HUDEP-2 (cell line): ENCODE results near the gene USP48.

Experiments
- DNase-seq, 76 experiments: peaks; one replicate each; lab custom pipeline; 2025; ENCODE audit not compliant: unreplicated experiment in 76 of 76; lab: John Stamatoyannopoulos, UW

Gene USP48

DNA sequence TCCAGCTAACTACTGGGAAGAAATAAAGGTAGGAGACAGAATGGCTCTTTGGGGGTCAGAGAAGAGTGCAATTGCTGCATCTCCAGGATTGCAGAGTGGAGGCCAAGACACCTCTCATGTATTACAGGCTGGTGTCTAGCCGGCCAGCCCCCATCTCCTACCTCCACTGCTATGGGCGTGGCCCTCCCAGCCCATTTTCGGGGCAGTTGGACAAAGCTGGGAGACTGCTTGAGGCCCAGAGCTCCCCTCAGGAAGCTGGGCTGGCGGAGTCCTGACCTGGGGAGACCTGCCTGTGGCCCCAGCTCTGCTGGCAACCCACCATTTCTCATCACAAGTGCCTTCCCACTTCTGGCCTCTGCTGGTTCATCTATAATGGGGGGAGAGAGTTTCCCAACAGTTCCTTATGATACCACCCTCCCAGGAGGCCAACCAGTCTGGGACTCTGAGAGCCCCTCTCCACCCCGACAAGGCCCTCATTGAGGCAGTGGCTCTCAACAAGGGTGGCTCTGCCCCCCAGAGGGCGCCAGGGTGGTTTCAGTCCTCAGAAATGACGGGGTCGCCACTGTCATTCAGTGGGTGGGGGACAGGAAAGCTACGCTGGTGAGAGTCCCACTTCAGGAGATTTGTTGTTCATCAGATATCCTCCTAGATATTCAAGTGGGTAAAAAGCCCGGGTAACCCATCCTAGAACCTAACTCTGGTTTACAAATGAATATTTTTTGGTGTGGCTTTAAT is 125.3 kb downstream of the USP48 start:
- no peak for DNase-seq

DNA sequence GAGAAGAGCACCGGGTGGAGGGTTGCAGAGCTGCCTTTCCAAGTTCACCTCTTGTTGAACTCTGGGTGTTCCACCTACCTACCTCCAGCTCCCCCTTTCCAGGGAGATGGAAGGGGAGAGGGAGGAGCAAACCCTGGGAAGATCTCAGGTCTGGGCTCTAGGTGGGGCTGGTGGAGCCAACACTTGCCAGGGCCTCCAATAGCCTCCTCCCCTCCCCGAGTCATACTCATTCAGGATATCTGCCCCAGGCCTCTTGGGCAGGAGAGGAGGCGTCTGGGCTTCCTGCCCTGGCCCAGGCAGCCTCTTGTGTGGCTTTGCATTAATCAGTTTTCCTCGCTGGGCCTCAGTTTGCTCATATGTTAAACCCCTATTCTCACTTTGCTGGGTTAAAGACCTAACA is 127.2 kb downstream of the USP48 start:
- DNase-seq = peak in 25 of 76 experiments; percentile 11 to 50 (median 23)

DNA sequence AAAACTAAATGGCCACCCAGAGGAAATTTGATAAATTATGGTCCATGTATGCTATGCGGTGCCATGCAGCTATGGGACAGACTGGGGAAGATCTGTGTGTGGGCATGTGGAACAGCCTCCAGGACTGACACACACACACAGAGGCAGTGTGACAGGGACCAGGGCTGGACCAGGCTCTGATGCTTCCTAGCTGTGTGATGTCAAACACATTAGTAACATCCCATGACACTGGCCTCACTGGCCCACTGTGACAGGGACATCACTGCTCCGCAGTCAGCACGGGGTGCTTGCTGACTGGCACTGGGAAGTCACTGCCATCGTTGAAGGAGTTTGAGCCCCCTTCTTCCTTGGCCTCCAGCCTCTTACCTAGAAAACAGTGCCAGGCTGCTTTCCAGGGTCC is 127.7 kb downstream of the USP48 start:
- DNase-seq = no peak

DNA sequence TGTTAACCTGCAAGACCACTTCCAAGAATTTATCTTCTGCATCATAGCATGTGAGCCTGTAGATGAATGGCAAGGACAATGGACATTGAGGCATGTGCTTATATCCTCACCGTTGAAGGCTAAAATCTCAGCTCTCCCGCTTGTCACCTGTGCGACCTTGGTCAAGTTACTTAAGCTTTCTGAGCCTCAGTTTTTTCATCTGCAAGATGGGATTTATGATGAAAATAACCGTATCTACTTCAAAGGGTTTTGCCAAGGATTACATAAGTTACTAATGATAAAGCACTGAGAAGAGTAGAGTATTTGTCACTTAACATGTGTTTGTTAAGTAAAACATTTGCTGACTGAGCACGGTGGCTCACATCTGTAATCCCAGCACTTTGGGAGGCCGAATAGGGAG is 128.7 kb downstream of the USP48 start:
- no peak for DNase-seq

DNA sequence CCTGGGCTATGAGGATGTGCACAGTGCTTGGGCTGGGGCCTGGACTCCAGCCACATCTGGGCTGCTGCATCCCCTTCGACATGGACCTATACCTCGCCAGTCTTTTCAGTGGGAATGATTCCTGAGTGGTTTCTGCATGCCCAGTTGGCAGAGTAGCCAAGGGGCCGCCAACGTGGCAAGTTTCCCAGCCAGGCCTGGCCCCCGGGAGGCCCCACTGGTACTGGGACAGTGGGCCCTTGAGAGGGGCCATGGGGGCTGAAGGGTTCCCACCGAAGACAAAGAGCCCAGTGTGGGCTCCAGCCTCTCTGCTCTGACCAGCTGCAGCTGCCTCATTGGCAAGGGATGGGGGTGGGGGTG is 129.2 kb downstream of the USP48 start:
- DNase-seq = no peak

DNA sequence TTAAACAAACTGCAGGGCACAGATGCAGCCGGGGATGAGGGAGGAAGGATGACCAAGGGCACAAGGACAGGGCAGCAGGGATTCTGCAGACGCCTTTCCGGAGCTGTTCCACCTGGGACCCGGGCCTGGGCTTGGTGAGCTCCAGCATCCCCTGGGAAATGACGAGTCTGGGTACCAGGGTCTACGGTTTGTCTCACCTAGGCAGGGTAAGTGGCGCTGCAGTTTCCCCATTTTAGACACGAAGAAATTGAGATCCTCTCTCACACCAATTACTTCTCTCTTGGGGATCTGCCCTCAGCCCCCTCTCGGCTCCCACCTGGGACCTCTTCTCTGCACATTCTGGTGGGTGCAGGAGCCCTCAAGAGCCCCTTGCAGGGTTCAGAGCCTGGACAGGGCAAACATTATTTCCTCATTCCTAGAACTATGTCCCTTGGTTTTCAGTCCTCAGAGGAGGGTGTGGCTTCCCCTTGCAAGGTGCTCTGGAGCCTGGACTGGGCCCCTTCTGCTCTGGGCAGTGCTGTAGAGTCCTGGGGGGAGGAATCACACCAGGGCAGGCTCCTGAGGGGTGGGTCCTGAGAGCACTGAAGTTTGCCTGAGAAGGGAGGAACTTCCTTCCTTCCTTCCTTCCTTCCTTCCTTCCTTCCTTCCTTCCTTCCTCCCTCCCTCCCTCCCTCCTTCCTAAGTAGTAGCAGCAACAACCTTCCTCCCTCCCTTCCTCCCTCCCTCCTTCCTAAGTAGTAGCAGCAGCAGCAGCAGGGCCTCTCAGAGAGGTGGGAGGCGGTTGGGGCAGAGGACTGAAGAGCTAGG is 129.8 kb downstream of the USP48 start:
- DNase-seq = no peak

DNA sequence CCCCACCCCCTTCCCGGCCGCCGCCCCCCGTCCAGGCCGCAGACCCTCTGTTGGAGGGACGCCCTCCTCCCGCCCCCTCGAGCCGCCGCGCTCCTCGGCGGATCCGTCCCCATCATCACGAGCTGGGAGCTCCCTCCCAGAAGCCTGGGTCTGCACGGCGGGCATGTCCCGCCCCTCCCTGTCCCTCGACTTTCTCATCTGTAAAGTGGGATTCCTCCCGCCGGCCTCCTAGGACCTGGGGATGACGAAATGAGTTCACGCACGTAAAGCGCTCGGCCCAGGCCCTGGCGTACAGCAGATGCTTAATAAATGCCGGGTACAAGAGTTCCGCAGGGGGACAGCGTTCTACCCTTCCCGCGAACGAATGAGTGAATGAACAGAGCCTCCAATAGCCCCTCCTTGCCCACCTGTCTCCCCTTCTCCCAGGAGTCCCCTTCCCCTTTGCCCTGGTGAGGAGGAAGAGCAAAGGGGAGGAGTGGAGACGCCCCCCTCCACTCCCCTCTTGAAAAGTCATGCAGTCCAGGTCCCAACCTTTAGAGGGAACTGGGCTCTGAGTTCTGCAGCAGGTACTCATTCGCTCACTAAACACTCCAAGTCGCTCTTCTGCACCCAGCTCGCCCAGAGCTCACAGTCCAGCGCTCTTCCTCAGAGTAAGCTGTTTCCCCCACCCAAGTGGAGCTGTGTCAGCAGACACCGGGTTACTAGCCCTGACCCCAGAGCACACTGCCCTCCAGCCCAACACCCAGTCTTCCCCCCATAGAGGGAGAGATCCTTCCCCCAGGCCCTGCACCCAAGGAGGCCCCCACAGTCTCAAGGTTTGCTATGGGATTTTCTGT is 130.6 kb downstream of the USP48 start:
- DNase-seq = no peak

DNA sequence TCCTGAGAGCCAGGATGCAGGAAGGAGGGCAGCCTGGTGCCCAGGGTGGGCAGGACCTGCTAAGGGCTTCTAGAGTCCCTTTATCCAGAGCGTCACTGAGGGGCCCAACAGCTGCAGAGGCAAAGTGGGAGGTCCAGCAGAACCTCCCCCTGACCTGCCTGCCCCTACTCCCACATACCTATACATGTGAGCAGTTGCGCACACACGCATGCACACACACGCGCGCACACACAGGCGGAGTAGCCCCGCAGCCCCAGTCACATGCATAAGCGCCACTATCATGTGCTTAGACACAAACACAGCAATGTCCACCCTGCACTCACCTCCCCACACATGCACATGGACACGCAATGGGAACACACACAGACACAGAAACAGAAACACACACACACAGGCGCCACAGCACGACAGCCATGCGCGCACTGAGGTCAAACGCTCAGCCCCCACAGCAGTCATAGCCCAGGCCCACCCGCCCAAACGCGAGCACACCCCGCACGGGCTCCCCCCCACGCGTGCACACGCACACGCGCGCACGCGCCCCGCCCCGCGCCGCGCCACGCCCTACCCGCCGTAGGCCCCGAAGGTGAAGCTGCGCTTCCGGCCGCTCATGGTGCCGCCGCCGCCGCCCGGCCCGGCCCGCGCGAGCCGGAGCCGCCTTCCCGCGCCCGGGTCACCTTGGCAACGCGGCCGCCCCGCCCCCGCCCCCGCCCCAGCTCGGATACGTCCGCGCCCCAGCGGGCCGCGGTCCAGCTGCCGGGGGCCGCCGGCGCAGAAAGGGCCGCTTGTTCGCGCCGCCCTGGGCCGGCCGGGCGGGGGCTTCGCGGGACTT is 131.5 kb downstream of the USP48 start:
- DNase-seq = peak in 64 of 76 experiments; percentile 13 to 81 (median 62)

DNA sequence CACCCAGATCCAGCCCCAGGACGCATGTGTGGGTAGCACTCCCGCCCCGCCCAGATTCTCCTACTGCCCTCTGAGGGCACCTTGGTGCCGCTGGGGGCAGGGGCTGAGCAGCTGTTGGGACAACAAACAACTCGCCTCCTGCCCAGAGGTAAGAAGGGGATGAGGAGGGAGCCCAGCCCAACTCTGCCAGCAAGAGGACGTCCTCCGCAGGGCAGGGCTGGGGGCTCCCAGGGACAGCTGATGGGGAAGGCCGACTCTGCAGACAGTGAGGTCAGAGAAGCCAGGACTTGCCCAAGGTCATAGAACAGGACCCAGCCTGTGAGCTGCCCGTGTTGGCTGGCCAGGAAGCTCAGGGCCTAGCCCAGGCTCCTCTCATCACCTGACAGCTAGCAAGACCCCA is 132.5 kb downstream of the USP48 start:
- no peak for DNase-seq

DNA sequence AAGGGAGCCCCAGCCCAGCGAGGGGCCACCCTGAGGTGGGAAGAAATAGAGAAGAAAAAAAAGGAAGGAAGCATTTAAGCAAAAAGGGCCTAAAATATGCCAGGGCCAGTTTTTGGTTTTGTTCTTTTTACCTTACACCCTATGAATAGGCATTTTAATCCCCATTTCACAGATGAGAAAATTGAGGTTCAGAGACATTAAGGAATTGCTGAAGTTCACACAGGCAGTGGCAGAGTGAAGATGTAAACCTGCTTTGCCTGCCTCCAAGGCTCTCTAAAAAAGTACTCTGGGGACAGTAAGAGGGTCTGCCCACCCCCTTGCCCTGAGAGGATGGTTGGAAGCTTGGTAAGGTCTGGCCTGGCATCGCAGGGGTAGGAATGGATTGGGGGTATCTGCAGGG is 133.6 kb downstream of the USP48 start:
- DNase-seq = no peak

DNA sequence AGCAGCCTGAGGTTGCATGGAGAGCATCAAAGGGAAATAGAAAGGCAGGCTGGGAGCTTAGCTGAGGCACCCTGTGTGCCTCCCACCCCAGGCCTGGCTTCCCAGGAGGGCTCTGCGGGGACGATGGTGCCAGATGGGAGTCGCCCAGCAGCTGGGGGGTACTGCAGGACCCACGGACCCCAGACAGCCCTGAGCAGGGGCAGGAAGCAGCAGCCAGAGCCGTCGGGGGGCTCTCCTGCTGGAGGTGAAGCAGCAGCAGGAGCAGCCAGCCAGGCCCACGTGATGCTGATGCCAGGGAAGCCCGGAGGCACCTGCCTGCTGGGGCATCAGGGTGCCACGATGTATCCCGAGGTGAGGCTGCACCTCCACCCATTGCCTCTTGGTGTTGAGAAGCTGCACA is 134.2 kb downstream of the USP48 start:
- peak in 1 of 76 experiments; percentile 9 for DNase-seq

DNA sequence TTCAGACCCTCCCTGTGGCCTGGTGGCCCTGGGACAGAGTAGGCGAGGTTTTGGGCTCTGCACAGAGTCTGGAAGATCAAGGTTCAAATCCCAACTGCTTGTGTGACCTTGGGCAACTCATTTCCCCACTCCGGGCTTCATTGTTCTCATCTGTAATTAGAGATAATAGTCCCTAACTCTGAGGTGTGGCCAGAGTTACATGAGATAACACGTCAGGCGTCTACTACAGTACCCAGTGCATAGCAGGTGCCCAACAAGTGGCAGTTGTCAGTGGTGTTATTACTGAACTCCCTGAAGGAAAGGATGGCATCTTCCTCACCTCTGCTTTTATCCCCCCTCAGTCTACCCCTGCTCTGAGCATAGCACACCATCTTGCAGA is 134.6 kb downstream of the USP48 start:
- DNase-seq = peak in 42 of 76 experiments; percentile 13 to 81 (median 38)

DNA sequence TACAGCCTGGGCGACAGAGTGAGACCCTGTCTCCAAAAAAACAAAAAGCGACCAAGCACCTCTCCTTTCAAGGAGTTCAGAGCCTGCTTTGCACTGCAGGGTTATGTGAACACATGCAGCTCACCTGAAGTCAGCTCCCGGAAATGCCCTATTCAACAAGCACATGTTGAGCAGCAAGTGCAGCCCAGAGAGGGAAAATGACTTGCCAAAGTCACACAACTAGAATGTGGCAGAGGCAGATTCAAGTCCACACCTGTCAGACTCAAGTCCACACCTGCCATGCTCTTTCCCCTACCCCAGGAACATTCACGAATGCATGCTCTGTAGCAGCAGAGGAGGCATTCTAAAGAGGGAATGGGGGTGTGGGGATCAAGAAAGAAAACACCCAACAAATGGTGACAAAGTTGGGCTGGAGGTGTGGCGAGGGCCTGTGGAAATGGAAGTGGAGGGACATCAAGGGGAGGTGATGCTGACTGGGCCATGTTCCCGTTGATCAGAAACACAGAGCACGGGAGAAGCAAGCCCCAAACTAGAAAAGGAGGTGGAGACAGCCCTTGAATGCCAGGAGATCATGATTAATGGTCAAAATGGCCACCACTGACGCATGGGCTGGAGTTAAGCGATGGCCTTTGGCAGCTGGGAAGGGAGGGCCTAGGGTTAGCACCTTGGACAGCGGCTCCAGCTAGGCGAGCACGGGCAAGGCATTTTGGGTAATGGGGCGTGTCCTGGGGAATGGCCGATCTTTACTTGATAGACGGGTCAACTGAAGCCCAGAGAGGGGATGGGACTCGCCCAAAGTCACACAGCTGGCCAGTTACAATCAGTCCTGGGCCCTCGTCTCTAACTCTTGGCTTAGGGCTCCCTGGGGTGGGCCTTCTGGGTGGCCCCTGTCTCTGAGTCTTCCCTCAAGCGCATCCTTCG is 135.3 kb downstream of the USP48 start:
- DNase-seq = peak in 73 of 76 experiments; percentile 28 to 90 (median 75)

DNA sequence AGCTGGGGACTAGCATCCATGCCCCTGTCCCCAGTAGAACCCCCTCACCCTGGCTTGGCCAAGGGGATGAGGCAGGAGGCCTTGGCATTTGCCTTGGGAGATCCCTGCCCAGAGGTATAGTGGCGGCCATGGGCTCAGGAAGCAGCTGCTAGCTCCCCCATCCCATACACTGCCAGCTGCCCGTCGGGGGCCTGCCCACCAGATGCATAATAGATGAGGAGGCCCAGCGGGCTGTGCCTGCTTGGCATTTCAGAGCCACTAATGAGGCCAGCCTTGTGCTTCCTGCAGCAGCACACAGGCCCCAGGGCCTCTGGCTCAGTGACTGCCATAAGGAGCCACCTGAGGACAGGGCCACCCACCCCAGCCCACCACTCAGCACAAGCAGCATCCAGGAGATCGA is 137.4 kb downstream of the USP48 start:
- no peak for DNase-seq

DNA sequence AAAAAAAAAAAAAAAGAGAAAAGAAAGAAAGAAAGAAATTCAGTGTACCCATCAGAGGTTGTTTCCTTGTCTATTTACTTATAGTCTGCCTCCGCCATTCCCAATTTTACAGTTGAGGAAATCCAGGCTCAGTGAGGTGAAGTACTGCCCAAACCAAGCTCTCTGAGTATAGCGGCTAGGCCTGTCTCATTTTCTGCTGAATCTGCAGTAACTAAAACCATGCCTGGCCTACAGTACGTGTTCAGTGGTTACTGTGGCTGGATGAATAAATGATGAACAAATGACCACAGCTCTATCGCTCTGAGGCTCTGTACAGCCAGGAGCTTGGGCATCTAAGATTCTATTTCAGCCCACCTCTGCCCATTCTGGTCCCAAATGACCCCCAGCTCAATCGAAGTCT is 138.0 kb downstream of the USP48 start:
- no peak for DNase-seq

DNA sequence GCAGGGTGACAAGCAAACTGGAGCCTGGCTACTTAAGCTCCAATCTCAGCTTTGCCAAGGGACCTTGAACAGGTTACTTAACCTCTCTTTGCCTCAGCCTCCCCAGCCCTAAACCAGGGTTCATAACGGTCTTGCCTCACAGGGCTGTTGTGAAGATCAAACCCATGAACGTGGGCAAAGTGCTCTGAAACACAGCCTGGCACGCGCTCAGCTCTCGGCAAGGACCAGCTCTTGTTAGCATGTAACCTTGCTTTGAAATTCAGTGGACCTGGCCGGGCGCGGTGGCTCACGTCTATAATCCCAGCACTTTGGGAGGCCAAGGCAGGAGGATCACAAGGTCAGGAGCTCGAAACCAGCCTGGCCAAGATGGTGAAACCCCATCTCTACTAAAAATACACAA is 138.6 kb downstream of the USP48 start:
- DNase-seq = no peak

DNA sequence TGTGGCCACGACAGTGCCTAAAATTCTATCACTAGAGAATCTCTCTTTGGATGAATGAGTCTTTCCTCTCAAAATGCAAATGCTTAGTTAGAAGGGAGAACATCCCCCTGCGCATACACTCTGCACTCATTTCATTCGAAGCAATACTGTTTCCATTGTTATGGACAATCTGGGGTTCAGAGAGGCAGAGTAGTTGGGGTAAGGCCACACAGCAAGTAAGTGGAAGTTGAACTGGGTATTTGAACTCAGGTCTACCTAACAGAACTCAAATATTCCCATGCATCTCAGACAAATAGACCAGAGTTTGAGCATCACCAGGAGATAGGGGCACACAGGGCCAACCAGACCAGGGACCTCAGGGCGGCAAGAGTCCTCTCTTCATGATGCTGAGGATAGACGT is 139.3 kb downstream of the USP48 start:
- DNase-seq = no peak

DNA sequence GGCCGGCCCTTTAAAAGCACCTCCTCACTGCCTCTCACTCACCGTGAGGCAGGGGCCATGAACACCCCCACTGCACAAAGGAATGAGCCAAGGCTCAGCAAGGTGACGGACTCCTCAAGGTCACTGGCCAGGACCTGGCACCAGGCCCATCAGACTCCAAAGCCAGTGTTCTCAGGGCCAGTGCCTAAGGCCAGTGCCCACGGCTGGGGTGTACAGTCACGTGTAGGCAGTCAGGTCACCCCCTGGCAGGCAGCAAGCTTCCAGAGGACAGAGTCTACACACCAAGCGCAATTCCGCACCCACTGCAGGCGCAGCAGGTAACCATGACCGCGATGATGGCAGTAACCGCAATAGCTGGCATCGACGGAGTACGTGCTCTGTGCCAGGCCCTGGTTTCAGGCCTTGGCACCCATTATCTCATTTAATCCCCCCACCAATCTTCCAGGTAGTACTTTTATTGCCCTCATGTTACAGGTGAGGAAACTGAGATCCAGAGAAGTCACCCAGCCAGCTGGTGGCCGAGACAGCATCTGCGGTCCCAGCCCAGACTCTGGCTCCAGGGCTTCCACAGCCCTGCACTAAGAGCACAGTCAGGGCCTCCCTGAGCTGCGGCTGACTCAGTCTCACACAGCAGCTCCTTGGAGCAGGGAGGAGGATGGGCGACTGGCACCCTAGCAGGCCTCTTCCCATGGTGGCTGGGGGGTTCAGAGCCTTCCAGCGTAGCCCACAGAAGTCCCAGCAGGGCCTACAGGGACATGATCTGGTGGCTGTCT is 140.8 kb downstream of the USP48 start:
- DNase-seq = no peak

DNA sequence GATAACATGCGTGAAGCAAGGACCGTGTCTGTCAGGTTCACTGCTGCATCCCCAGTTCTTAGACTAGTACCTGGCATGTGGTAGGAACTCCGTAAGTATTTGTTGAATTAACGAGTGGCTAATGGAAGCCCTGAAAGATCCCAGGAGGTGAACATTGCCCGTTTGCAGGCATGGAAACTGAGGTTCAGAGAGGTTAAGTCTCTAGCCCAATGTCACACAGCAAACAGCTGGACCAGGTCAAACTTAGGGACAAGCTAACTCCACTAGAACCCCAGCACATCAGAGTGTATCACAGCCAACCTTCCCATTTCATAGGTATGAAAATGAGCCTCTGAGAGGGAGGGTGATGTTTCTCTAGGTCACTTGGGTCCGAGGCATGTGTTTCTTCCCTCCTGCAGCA is 141.4 kb downstream of the USP48 start:
- no peak for DNase-seq
